NCI-H1092 treated with DMSO at 0.1 percent for 48 hours (cell line): ENCODE results near the gene C6orf132.
A peak's percentile ranks its signal among the peaks of the same experiment; 100 is the strongest.
"Not testable (repeated sequence)": the region's sequence is repeated elsewhere in the genome, so short reads cannot be mapped to it uniquely, and the experiment has no call there.

ENCODE experiments used
- DNase-seq: peaks from one replicate; lab custom pipeline; 2025; lab: John Stamatoyannopoulos, UW

C6orf132 gene

GRCh38 chr6:42142118-42142835 is at the start of gene C6orf132:
Gene C6orf132 (minus strand): TSS chr6:42142620. CDS start chr6:42142444, 176 bp downstream.
- DNase-seq, result no peak

- DNase-seq, result no peak
Measured at GRCh38 chr6:42190554-42191183, 48.2 kb upstream of the C6orf132 start.

GRCh38 chr6:42188406-42188805 is 46.0 kb upstream of the C6orf132 start:
- no peak for DNase-seq

- DNase-seq, result no peak
Measured at GRCh38 chr6:42185597-42185996, 43.2 kb upstream of the C6orf132 start.

- DNase-seq, result no peak
Measured at GRCh38 chr6:42184475-42184874, 42.1 kb upstream of the C6orf132 start.

GRCh38 chr6:42182101-42182500 is 39.7 kb upstream of the C6orf132 start:
- no peak for DNase-seq

GRCh38 chr6:42179945-42180313 is 37.5 kb upstream of the C6orf132 start:
- DNase-seq, result no peak

- DNase-seq, result no peak
Measured at GRCh38 chr6:42179261-42179944, 37.0 kb upstream of the C6orf132 start.

GRCh38 chr6:42177514-42178364 is 35.3 kb upstream of the C6orf132 start:
- no peak for DNase-seq

- DNase-seq, result no peak
Measured at GRCh38 chr6:42176981-42177380, 34.6 kb upstream of the C6orf132 start.

GRCh38 chr6:42175860-42176259 is 33.4 kb upstream of the C6orf132 start:
- no peak for DNase-seq

- DNase-seq, result no peak
Measured at GRCh38 chr6:42173101-42173500, 30.7 kb upstream of the C6orf132 start, which contains the start of gene GUCA1A. Gene GUCA1A (plus strand): TSS chr6:42173364. CDS start chr6:42173614, 250 bp downstream.

GRCh38 chr6:42171813-42172581 is 29.6 kb upstream of the C6orf132 start:
- no peak for DNase-seq

- DNase-seq, result not testable (repeated sequence)
Measured at GRCh38 chr6:42169780-42170179, 27.4 kb upstream of the C6orf132 start.

GRCh38 chr6:42168650-42169049 is 26.2 kb upstream of the C6orf132 start:
- DNase-seq, result no peak

- DNase-seq, result peak; percentile 66
Measured at GRCh38 chr6:42166444-42167141, 24.2 kb upstream of the C6orf132 start.

GRCh38 chr6:42165016-42165415 is 22.6 kb upstream of the C6orf132 start:
- no peak for DNase-seq

- no peak for DNase-seq
Measured at GRCh38 chr6:42163981-42164380, 21.6 kb upstream of the C6orf132 start.

- no peak for DNase-seq
Measured at GRCh38 chr6:42162812-42163211, 20.4 kb upstream of the C6orf132 start.

- no peak for DNase-seq
Measured at GRCh38 chr6:42162384-42162783, 20.0 kb upstream of the C6orf132 start.
